HG03139 (cell line): ENCODE results near the gene GDI1.

Experiments used
- ATAC-seq: cut with Tn5 transposase; IDR thresholded peaks from one replicate; pipeline ENCODE4 v1.9.1; 2021; ENCODE audit not compliant: unreplicated experiment

Gene GDI1

DNA sequence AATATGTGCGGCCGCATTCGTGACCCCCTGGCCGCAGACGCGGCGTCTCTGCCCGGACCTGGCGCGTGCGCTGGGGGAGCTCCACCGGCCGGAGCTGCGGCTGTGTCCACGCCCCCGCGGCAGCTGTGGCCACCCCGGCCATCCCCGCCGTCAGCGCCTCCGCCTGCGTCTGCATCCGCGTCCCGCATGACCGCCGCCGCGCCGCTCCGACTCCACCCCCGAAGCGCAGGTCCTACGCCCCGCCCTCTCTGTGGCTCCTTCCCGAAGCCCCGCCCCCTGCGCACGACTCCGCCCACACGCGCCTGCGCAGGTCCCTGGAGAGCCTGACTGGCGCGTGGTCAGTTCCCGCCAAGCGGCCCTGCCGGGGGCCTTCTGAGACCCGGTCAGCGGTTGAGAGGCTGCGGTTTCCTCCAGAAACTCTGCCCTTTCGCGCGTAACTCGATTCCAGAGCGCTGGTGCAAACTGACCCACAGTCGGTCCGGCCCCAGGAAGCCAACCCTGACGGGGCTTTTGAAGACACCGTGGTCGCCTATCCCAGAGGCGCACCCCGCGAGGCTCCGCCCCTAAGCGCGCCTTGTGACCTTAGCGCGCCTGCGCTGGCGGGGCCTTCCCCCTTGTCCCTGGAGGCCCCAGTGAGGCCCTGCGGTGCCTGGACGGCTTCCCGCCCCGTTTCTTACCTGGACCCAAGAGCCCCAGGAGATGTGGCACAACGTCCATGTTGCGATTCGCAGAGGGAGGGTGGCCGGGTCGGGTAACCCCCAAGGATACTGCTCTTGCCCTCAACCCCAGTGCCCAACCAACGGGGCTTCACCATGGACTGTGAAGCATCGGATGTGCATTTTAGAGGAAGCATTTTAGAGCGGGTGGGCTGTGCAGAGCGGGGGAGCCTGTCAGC lies 42.0 kb downstream of the GDI1 start, which contains the start of gene LAGE3:
Gene LAGE3 (minus strand): TSS at position 554 of the 895 bp plus-strand sequence. CDS start 366 bp downstream, at position 188.
- peak; percentile 82 for ATAC-seq

DNA sequence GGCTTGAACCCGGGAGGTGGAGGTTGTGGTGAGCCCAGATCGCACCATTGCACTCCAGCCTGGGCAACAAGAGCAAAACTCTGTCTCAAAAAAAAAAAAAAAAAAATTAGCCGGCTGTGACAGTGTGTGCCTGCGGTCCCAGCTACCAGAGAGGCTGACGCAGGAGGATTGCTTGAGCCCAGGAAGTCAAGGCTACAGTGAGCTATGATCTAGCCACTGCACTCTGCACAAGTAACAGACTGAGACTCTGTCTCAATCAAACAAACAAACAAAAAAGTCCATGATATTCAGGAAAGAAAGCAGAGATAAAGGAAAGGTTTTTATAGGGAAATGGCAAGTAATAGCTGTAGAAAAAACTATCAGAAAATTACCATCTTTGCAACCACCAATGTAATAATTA lies 44.2 kb downstream of the GDI1 start:
- ATAC-seq, result no peak

- no peak for ATAC-seq
Measured at GRCh38 chrX:154481911-154482601, 45.1 kb downstream of the GDI1 start.

- no peak for ATAC-seq
Measured at GRCh38 chrX:154482786-154483185, 45.8 kb downstream of the GDI1 start.

- no peak for ATAC-seq
Measured at GRCh38 chrX:154483325-154483724, 46.4 kb downstream of the GDI1 start.

- ATAC-seq, result no peak
Measured at GRCh38 chrX:154484255-154485149, 47.5 kb downstream of the GDI1 start.

GRCh38 chrX:154485150-154486051 lies 48.4 kb downstream of the GDI1 start:
- ATAC-seq, result no peak

DNA sequence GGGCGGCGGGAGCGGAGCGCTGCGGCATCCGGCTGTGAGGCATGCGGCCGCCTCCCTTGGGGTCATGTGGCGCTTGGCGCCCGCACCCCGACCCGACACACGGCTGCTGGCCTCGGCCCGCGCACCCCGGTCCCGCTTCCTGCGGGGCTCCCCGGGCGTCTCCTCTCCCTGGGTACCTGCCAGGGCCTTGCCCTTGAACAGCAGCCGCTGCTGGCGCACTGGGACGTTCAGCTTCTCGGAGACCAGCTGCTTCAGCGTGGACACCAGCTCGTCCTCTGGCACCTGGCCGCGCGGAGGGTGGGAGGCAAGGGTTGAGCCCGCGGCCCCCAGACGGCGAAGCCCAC lies 49.1 kb downstream of the GDI1 start:
- ATAC-seq, result no peak

DNA sequence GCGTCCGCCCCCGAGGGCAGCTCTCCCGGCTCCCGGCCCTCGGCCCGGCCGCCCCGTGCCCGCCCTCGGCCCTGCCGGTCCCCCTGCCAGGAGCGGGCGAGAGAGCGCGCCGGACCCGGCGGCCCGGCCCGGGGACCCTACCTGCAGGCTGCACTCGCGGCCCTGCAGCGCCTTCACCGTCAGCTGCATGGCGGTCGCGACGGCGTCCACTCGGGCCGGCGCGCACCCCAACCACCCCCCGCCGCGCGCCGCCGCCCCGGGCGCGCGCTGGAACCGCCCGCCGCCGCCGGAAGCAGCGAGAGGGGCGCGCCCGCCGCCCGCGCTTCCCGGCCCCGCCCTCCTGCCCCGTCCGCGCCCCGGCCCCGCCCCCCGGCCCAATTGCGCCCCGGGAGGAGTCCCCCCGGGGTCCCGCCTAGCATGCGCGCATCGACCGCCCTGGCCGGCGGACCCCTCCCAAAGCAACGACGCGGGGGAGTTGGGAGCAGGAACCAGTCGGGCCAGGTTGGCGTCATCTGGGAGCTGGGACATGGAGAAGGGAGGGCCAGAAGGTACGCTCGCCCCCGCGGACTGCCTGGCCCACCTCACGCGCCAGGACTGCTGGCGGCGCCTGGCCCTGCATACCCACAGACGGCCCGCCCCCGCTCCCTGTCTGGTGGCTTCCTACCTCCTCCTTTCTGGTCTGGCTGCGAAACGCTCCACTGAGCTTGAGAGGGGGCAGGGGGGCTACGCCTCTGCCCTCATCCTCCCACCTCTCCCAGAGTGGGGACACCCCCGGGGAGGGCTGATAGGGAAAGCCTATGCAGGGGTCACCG lies 49.6 kb downstream of the GDI1 start, which contains the start of gene UBL4A:
Gene UBL4A (minus strand): TSS at position 220 of the 812 bp plus-strand sequence. CDS start 31 bp downstream, at position 189.
- ATAC-seq, result no peak

DNA sequence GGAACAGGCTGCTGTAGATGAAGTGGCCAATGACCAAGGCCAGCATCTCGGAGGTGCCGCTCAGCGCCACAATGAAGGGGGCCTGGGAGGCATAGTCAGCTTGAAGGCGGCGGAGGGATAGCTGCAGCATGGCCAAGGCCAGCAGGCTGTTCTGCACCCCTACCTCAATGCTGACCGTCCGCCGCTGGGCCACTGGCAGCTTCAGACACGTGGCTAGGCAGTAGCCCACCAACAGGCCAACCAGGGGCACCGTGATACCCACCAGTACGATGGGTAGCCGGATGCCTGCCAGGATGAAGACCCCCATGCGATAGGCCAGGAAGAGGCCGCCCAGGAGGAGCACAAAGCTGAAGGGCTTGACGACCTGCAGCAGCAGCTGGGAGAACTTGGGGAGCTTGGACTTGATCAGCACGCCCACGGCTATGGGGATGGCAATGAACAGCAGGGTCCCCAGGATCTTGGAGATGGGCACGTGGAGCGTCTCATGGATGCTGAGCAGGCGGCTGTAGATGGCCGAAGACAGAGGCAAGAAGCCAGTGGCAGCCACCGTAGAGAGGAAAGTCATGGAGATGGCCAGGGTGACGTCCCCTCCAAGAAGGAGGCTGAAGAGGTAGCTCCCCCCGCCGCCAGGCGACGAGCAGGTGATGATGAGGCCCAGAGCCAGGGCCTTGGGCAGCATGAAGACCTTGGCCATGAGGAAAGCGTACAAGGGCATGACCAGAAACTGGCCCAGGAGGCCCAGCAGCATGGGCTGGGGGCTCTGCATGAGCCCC lies 50.8 kb downstream of the GDI1 start:
- no peak for ATAC-seq

DNA sequence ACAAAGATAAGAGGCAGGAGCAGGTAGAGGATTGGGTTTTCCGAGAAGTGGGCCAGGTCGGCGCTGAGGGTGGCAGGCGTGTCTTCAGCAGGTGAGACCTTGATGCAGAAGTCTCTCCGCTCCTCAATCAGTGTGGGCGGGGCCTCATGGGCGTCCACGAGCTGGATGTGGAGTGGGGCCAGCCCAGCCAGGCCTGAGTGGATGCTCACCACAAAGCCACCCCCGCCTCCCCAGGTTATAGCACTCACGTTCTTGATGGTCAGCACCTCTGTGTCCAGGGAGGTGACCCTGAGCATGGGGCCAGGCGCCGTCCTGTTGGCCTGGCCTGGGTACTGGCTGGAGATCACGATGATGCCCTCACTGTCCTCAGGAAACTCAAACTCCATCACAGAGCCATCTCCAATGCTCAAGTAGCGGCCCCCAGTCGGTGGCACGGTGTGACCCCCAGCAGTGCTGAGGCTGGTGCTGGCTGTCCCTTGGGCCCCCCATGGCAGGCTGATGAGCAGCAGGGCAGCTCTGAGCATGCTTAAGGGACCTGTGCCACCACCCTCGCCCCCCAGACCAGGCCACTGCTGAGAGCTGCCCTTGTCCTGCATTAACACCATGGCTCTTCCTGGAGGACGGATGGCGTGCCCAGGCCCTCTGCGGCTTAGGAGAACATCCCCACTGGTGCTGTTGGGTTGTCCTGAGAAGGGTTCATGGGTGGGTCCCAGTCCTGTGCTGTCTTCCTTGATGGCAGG lies 51.6 kb downstream of the GDI1 start:
- ATAC-seq, result no peak

DNA sequence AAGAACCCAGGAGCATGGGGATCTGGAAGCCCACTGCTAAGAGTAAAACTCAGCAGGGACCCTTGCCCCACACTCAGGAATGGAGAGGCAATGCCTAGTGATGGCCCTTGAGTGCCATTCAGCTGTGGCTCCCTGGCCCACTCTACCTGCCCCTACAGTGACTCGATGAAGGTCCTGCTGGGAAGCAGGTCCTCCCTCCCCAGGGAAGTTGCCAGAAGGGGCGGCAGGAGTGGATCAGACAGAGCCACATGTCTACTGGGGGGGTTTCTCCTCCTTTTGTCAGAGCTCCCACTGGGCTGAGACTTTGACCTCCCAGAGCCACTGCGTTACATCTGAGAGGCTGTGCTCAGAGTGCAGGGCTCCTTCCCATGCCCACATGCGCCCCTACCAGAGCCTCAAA lies 52.2 kb downstream of the GDI1 start:
- no peak for ATAC-seq

GRCh38 chrX:154490021-154490413 lies 53.1 kb downstream of the GDI1 start:
- ATAC-seq, result peak; percentile 15

DNA sequence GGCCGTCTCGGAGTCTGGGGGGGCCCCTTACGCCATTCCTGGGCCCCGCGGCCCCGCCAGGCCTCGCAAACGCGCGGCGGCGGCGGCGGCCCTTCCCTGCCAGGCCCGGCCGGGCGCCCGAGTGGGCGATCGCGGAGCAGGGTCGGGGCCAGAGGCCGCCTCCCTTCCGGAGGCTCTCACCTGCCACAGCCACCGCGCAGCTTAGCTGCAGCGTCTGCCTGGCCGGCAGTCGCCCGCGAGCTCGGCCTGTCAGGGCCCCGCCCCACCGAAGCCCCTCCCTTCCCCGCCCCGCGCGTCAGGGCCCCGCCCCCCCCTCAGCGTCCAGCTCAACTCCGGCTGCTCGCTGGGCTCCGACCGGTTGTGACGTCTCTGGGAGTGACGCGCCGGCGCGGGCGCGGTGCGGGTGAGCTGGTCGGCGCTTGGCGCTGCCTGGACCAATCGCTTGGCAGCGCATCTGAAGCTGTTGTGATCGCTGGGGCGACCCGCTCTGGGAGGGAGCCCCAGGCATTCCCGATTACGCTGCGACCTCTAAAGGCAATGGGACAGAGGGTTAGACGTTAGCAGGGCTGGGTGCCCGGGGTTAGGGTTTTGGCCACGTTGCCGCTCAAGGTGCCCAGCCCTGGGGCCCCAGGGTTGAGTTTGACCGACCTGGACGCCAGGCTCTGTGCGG lies 53.6 kb downstream of the GDI1 start, which contains the start of gene SLC10A3:
Gene SLC10A3 (minus strand): TSS at position 216 of the 670 bp plus-strand sequence. CDS start 1,689 bp downstream, outside the sequence.
- ATAC-seq, result peak; percentile 65
